Activated CD8-positive, alpha-beta memory T cell treated with anti-CD3 and anti-CD28 coated beads, Interleukin-2, amount 50 U/mL, for 24 hours (primary cell): ENCODE results near the gene PDCD1LG2.

Source experiments
- DNase-seq: peaks from one replicate; pipeline ENCODE4 v3.0.0-alpha.2; 2020; ENCODE audit errors: extremely low read depth

The PDCD1LG2 gene

GRCh38 chr9:5610491-5610890, 100.2 kb downstream of the PDCD1LG2 start:
- DNase-seq, result no peak

GRCh38 chr9:5611321-5612184, 101.2 kb downstream of the PDCD1LG2 start:
- DNase-seq, result no peak

GRCh38 chr9:5612185-5612530, 101.8 kb downstream of the PDCD1LG2 start:
- no peak for DNase-seq

GRCh38 chr9:5614192-5614591, 103.9 kb downstream of the PDCD1LG2 start:
- no peak for DNase-seq

- no peak for DNase-seq
These were observed 104.7 kb downstream of the PDCD1LG2 start for GRCh38 chr9:5614985-5615384.

GRCh38 chr9:5617749-5618148, 107.4 kb downstream of the PDCD1LG2 start:
- no peak for DNase-seq

DNA sequence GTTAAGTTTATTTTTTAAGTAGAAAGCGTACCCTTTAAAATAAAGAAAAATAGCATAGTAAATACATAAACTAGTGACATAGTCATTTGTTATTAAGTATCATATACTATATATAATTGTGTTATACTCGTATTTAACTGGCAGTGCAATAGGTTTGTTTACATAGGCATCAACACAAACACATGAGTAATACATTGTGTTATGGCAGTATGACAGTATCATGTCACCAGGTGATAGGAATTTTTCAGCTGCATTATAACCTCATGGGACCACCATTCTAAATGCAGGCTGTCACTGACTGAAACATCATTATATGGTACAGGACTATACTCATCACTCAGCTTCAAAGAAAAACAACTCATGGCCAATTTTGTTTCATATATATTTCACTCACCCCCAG, 110.2 kb downstream of the PDCD1LG2 start:
- DNase-seq, result no peak
